ENCODE results near the gene PSMD5. TPM values are rescaled to one million over a fixed set of nuclear protein-coding genes. Genes with fewer than 3 reads are reported as not detected.

Gene PSMD5
- total and polyA plus RNA-seq, 9 of the 15 experiments (the other 6 are each of a cell fraction or from before 2014, with no cell fraction given) = 46.4 to 148 (median 76.3) TPM

DNA sequence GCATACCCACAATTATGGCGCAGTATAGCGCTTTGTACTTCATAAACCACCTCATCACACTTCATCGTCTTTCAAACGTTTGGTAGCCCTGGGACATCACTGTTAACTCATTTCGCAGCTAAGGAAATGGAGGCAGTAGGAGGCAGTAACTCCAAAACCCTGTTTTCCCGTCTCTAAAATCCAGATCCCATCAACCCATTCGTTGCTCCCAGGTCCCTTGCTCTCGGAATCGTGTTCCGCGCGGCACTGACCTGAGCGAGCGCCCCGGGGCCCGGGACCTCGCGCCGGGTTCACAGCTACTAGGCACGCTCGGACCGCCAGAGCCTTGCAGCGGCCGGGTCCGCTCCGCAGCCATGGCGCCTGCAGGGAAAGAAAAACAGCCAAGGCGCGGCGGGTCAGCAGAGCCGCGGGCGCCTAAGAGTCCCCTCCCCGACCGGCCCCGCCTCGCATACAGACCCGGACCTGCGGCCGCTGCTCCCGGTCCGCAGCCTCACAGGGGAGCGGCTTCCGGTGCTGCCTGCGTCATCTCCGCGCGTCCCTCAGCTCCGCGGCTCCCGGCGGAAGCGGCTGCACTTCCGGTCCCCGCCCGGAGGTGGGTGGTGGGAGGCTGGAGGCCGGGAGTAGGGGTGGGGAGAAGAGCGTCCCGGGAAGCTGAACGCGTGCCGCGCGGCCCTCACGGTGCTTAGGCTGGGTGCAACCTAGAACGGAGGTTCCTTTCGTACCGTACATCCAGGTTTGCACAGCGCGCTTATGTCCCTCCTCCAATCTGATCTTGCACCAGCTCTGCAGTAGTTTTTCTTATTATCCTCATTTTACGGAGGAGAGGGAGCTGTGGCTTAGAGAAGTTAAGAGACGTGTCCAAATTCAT is 49.6 kb downstream of the PSMD5 start, which contains the start of gene FBXW2 (continued):
- TF ChIP-seq KLF13 (tag; IDR thresholded peaks at IDR 0.05; ENCODE audit: borderline replicate concordance, low read depth) (peak; percentile 32; the same call in 1 of the 2 replicates), HDAC3 (IDR thresholded peaks at IDR 0.05; ENCODE audit: borderline replicate concordance, partially characterized antibody) (peak; percentile 27), ZNF24 (IDR thresholded peaks at IDR 0.05) (no peak; the same call in 1 of the 2 replicates), MTF1 (CRISPR knock-in tag; IDR thresholded peaks at IDR 0.05; ENCODE audit: borderline replicate concordance) (no peak), SMAD1 (IDR thresholded peaks at IDR 0.05; ENCODE audit: low read depth, low read length, partially characterized antibody) (peak; percentile 5), NEUROD1 (IDR thresholded peaks at IDR 0.05; ENCODE audit: borderline replicate concordance, low read depth, low read length, partially characterized antibody) (peak; percentile 38), BRD9 (IDR thresholded peaks at IDR 0.05; ENCODE audit: low read depth, partially characterized antibody) (no peak), RBM39 (optimal IDR thresholded peaks at IDR 0.05; ENCODE audit: low read depth, low read length) (no peak), SREBF1 (IDR thresholded peaks at IDR 0.05; ENCODE audit: borderline replicate concordance, low read depth, low read length) (0 out of 2 replicates have a peak, but pooled peaks have one; percentile 49), RCOR1 (IDR thresholded peaks at IDR 0.05; ENCODE audit: borderline replicate concordance in 1 of 2, low read depth in 2 of 2, low read length in 2 of 2) (peak; percentile 56 to 79; a peak in 2 of 4 replicates), FUS (optimal IDR thresholded peaks at IDR 0.05; ENCODE audit: low read depth, low read length) (peak; percentile 96)
- TF ChIP-seq, protein P1, sequence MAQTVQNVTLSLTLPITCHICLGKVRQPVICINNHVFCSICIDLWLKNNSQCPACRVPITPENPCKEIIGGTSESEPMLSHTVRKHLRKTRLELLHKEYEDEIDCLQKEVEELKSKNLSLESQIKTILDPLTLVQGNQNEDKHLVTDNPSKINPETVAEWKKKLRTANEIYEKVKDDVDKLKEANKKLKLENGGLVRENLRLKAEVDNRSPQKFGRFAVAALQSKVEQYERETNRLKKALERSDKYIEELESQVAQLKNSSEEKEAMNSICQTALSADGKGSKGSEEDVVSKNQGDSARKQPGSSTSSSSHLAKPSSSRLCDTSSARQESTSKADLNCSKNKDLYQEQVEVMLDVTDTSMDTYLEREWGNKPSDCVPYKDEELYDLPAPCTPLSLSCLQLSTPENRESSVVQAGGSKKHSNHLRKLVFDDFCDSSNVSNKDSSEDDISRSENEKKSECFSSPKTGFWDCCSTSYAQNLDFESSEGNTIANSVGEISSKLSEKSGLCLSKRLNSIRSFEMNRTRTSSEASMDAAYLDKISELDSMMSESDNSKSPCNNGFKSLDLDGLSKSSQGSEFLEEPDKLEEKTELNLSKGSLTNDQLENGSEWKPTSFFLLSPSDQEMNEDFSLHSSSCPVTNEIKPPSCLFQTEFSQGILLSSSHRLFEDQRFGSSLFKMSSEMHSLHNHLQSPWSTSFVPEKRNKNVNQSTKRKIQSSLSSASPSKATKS (CRISPR knock-in tag; IDR thresholded peaks at IDR 0.05) = no peak
- TF ChIP-seq, protein P2, sequence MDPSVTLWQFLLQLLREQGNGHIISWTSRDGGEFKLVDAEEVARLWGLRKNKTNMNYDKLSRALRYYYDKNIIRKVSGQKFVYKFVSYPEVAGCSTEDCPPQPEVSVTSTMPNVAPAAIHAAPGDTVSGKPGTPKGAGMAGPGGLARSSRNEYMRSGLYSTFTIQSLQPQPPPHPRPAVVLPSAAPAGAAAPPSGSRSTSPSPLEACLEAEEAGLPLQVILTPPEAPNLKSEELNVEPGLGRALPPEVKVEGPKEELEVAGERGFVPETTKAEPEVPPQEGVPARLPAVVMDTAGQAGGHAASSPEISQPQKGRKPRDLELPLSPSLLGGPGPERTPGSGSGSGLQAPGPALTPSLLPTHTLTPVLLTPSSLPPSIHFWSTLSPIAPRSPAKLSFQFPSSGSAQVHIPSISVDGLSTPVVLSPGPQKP (CRISPR knock-in tag; IDR thresholded peaks at IDR 0.05) = 0 out of 2 replicates have a peak, but pooled peaks have one; percentile 88
- TF ChIP-seq, protein P3, sequence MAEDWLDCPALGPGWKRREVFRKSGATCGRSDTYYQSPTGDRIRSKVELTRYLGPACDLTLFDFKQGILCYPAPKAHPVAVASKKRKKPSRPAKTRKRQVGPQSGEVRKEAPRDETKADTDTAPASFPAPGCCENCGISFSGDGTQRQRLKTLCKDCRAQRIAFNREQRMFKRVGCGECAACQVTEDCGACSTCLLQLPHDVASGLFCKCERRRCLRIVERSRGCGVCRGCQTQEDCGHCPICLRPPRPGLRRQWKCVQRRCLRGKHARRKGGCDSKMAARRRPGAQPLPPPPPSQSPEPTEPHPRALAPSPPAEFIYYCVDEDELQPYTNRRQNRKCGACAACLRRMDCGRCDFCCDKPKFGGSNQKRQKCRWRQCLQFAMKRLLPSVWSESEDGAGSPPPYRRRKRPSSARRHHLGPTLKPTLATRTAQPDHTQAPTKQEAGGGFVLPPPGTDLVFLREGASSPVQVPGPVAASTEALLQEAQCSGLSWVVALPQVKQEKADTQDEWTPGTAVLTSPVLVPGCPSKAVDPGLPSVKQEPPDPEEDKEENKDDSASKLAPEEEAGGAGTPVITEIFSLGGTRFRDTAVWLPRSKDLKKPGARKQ (CRISPR knock-in tag; IDR thresholded peaks at IDR 0.05) = no peak
- TF ChIP-seq, protein P4, sequence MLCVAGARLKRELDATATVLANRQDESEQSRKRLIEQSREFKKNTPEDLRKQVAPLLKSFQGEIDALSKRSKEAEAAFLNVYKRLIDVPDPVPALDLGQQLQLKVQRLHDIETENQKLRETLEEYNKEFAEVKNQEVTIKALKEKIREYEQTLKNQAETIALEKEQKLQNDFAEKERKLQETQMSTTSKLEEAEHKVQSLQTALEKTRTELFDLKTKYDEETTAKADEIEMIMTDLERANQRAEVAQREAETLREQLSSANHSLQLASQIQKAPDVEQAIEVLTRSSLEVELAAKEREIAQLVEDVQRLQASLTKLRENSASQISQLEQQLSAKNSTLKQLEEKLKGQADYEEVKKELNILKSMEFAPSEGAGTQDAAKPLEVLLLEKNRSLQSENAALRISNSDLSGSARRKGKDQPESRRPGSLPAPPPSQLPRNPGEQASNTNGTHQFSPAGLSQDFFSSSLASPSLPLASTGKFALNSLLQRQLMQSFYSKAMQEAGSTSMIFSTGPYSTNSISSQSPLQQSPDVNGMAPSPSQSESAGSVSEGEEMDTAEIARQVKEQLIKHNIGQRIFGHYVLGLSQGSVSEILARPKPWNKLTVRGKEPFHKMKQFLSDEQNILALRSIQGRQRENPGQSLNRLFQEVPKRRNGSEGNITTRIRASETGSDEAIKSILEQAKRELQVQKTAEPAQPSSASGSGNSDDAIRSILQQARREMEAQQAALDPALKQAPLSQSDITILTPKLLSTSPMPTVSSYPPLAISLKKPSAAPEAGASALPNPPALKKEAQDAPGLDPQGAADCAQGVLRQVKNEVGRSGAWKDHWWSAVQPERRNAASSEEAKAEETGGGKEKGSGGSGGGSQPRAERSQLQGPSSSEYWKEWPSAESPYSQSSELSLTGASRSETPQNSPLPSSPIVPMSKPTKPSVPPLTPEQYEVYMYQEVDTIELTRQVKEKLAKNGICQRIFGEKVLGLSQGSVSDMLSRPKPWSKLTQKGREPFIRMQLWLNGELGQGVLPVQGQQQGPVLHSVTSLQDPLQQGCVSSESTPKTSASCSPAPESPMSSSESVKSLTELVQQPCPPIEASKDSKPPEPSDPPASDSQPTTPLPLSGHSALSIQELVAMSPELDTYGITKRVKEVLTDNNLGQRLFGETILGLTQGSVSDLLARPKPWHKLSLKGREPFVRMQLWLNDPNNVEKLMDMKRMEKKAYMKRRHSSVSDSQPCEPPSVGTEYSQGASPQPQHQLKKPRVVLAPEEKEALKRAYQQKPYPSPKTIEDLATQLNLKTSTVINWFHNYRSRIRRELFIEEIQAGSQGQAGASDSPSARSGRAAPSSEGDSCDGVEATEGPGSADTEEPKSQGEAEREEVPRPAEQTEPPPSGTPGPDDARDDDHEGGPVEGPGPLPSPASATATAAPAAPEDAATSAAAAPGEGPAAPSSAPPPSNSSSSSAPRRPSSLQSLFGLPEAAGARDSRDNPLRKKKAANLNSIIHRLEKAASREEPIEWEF (CRISPR knock-in tag; IDR thresholded peaks at IDR 0.05) = no peak
